GM04503 (cell line): Measurements from ENCODE around the gene EDN1.
A peak's percentile ranks its signal among the peaks of the same experiment; 100 is the strongest.

Experiments used
- DNase-seq: peaks from one replicate; pipeline ENCODE4 v3.0.0-alpha.2; 2012; ENCODE audit warnings: low read depth

The EDN1 gene

DNA sequence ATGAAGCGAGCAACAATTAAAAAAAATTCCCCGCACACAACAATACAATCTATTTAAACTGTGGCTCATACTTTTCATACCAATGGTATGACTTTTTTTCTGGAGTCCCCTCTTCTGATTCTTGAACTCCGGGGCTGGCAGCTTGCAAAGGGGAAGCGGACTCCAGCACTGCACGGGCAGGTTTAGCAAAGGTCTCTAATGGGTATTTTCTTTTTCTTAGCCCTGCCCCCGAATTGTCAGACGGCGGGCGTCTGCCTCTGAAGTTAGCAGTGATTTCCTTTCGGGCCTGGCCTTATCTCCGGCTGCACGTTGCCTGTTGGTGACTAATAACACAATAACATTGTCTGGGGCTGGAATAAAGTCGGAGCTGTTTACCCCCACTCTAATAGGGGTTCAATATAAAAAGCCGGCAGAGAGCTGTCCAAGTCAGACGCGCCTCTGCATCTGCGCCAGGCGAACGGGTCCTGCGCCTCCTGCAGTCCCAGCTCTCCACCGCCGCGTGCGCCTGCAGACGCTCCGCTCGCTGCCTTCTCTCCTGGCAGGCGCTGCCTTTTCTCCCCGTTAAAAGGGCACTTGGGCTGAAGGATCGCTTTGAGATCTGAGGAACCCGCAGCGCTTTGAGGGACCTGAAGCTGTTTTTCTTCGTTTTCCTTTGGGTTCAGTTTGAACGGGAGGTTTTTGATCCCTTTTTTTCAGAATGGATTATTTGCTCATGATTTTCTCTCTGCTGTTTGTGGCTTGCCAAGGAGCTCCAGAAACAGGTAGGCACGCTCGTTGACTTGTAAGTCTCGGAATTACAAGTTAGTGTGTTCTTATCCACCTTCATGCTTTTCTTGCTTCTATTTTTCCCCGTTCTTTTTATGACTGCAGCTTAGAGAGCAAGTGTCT, at the start of gene EDN1:
TSS of gene EDN1 (plus strand) at position 429 of the 888 bp plus-strand sequence. CDS start at position 698, 269 bp downstream.
- DNase-seq = peak; percentile 59

DNA sequence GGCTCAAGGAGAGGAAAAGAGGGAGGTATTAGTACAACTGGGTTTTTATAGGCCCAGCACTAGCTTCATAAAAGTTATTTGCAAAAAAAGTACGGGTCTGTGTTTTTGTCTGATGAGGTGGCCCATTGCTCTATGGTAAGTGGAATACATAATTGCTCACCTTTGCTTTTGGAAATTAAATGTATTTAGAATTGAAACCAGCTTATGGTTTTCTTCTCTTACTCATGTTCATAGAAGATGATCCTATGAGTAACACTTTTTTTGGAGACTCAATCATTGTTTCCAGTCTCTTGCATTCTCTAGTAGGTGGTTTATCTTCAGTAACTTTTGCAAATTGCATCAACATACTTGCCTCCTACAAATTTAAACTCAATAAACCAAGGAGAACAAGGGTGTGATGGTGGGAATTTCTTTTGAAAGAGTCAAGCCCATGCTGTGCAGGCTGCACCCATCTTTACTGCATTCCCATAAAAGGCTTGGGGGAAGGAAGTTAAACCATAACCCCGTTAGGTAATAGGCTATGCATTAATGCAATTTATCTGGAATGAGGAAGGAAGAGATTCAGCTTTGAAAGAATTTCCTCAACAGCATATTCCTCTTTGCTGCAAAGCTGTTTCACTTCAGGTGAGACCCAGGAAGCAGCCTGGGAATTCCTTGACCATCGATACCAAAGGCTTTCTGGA, 48.5 kb upstream of the EDN1 start:
- DNase-seq = no peak

DNA sequence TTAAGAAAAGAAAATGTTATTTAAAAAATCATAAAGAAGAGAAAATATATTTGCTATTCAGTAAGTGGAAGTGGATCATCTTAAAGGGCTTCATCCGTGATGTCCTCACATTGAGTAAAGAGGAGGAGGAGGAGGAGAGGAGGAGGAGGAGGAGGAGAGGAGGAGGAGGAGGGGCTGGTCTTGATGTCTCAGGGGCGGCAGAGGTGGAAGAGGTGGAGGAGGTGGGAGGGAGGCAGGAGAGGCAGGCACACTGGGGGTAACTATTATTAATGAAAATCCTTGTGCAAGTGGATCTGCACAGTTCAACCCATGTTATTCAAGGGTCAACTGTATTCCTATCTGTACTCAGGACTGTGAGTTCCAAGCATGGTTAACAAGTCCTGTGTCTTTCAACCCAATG, 47.0 kb upstream of the EDN1 start:
- no peak for DNase-seq

DNA sequence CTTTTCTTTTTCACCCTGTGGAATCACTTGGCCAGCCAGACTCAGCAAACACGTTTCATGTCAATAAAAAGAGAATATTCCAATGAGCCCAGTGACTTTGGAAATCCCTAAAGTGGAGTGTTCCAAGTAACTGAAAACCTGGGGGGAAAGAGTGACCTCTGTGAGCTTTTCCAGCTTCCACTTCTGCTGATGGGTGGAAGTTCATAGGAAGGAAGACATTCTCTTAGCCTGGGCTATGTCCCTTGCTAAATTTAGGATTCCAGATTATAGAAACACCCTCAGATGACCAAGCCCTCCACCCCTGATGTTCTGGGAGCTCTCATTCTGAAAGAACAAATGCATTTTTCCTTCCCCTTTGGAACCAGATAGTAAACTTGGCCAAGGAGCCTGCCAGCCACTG, 44.8 kb upstream of the EDN1 start:
- no peak for DNase-seq

GRCh38 chr6:12245763-12246718, 44.1 kb upstream of the EDN1 start:
- DNase-seq = no peak

DNA sequence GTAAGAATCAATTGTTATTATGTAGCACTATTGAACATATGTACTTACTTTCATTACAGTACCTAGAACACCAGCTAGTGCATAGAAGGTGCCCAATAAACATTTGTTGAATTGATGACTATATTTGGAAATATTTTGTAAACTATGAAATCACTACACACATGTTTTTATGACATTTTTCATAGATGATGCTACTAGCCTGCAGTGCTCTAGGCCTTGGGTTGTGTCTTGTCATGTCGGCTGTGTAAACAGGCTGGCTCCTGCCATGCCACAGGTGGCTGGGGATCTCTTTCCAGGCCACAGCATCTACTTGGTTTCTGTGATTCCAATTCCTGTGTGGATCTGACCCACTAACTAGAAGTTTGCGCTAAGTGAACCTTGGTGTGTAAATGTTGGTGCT, 43.3 kb upstream of the EDN1 start:
- no peak for DNase-seq

DNA sequence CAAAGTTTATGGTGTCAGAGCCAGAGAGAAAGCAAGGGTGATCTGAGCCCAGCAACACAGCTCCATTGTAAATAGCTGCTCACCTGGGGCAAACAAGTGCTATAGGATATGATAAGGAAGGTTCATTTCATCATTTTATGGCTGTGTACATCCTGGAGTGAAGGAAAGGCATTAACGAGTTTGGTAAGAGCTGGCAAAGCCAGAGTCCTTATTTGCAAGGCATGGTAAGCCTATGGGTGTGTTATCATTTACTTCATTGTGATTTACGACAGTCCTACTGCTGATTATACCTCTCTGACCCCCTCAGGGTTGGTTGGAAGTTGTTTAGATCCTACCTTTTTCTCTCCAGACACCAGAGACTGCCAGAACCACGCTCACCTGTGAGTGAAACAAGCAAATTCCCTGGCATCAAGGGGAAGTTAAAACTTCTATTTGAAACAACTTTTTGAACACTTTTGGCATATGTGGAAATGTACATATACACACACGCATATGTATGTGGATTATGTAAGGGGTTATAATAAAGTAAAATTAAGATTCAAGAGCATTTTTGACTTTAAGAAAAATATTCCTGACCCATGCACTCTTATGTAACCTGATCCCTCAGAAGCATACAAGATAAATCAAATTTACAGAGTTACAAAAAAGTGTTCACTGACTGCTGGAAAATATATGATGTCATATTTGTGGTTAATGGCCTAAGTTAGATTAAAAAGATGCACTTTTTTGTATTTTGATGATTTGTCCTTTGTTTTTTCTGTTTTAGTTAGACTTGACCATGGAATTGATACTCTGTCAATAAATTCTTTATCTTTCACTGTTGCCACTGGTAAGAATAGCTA, 40.4 kb upstream of the EDN1 start:
- no peak for DNase-seq

GRCh38 chr6:12250383-12250770, 39.8 kb upstream of the EDN1 start:
- no peak for DNase-seq

- DNase-seq = no peak
Observed at GRCh38 chr6:12254210-12254609, 36.0 kb upstream of the EDN1 start.

DNA sequence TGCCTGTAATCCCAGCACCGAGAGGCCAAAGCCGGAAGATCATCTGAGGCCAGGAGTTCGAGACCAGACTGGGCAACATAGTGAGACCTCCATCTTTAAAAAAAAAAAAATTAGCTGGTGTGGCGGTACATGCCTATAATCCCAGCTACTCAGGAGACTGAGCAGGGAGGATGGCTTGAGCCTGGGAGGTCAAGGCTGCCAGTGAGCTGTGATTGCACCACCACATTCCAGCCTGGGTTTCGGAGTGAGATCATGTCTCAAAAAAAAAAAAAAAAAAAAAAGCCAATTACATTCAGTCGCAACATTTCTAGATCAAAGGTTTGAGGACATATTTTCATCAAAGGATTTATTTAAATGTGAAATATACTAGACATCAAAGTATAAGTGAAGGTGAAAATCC, 32.0 kb upstream of the EDN1 start:
- DNase-seq = no peak

DNA sequence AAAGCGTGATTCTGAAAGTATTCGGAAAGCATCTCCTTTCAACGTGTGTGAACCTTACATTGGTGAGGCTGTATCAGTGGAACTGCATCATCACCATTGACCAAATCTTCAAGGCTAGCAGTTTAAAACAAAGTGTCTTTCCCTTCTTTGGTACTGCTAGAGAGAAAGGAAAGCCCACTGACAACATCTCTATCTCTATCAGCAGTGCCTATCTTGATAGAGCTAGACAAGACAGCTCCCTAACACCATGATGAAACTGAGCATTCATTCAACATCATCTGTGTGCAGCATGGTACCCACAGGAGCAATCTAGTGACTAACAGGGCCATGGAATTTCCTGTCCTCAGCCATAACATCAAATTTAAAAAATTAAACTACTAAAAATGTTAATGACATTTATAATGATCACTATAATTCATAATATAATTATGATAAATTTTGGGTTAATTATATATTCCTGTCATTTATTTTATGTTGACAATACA, 31.5 kb upstream of the EDN1 start:
- DNase-seq = no peak

DNA sequence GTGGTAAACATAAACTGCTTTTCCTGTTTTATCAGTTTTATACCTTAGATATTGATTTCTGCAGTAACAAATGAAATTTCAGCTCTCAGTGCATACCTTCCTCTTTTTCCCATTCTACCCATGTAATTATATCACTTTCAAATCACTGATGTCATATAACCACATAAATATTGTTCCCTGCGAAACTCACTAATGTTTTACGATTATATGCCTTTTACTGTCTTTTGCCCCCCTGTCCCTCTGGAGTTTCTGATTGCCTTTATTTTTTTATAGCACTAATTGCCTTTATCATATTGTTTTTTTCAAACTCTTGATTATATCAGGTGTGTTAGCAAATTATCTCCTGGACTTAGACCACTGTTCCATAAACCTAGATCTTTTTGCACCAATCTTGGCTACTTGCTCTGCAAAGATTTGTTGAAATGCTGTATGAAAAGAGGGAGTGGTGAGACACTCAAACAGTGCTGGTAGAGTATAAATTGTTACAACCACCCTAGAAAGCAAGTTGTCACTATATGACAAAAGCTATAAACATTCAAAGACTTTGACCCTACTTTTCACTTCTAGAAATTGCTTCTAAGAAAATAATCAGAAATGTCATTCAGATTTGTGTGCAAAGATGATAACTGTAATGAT, 29.6 kb upstream of the EDN1 start:
- DNase-seq = no peak

DNA sequence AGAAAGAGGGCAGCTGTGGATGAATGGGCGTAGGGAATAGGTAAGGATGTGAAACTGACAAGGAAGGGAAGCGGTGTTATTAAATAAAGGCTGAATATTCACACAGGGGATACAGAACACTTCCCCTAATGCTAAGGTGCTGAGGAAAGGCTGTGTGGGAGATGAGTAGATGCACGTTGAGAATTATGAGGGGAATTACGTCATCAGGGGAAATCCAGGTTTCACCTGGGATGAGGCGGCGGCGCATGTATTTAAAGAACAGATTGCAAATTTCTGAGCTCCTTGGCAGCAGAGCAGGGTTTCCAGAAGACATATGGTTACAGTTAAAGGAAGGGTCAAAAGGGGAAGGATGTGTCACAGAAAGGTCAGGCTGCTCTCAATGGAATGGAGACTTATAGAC, 28.7 kb upstream of the EDN1 start:
- DNase-seq = no peak

DNA sequence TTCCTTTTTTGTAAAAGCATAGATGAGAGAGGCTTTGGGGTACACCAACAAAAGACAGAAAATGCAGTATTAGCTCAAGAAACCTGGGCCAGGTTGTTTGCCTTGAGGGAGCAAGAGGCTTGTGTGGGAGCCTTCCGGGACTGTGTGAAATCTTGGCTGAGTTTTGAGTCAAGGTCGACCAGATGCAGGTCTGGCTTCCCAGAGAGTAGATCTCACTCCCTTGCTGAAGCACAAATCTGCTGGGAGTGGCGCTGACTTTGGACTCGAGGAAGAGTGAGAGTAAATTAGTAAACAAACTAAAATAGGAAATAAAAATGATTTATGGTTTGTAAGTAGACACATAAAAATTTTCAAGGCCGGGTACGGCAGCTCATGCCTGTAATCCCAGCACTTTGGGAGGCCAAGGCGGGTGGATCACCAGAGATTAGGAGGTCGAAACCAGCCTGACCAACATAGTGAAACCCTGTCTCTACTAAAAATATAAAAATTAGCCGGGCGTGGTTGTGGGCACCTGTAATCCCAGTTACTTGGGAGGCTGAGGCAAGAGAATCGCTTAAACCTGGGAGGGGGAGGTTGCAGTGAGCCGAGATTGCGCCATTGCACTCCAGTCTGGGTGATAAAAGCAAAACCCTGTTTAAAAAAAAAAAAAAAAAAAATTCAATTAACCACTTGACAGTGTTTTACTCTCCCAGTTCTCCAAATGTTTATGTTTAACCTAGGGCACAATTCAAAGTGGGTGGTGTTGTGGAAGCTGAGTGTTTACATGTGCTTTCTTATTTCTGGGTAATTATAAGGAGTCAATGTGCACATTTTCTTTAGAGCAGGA, 27.7 kb upstream of the EDN1 start:
- DNase-seq = no peak

DNA sequence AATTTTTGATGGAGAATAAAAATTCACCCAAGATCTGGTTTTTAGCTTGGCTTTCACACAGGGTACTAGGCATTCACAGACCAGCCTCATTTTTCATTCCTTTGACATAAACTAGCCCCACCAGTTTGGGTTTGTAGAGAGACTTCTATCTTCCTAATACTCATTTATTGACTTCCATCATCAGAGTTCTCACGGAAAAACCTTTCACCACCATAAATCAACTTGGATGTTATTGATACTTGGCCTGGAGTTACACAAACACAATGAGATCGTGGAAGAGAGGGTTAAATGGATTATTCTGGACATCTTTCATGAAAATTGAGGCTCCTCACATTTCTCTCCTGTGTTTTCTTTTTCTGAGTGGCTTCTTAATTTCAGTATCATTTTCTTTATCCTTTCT, 26.8 kb upstream of the EDN1 start:
- no peak for DNase-seq

GRCh38 chr6:12264671-12265070, 25.5 kb upstream of the EDN1 start:
- DNase-seq = no peak

GRCh38 chr6:12265296-12265695, 24.9 kb upstream of the EDN1 start:
- DNase-seq = no peak

DNA sequence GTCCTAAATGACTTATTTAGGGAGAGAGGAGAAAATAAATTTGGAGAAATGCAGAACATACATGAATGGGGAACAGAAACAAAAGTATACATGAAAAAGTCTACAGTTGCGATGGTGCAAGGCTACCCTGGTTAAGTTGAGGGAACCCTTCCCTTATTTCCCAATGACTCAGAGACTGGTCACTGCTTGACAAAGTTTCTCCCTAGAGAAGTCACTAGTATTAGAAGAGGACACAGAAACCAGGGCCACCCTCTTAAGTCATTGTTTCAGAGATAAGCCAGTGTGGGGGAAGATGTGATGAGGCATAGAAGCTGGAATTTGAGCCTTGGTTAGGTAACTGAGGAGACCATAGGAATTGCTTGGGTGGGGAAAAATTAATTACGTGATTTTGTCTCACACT, 24.4 kb upstream of the EDN1 start:
- no peak for DNase-seq

- DNase-seq = peak; percentile 42
Observed at GRCh38 chr6:12266571-12266970, 23.6 kb upstream of the EDN1 start.

- no peak for DNase-seq
Observed at GRCh38 chr6:12269110-12269509, 21.1 kb upstream of the EDN1 start.
